NOMO-1 treated with DMSO at 0.1 percent for 48 hours (cell line): ENCODE measurements around the gene ACER3.
"Not testable (repeated sequence)": the region's sequence is repeated elsewhere in the genome, so short reads cannot be mapped to it uniquely, and the experiment has no call there.

ENCODE experiments used
- DNase-seq: peaks from one replicate; lab custom pipeline; 2025; ENCODE audit not compliant: unreplicated experiment; lab: John Stamatoyannopoulos, UW

ACER3 gene

DNA sequence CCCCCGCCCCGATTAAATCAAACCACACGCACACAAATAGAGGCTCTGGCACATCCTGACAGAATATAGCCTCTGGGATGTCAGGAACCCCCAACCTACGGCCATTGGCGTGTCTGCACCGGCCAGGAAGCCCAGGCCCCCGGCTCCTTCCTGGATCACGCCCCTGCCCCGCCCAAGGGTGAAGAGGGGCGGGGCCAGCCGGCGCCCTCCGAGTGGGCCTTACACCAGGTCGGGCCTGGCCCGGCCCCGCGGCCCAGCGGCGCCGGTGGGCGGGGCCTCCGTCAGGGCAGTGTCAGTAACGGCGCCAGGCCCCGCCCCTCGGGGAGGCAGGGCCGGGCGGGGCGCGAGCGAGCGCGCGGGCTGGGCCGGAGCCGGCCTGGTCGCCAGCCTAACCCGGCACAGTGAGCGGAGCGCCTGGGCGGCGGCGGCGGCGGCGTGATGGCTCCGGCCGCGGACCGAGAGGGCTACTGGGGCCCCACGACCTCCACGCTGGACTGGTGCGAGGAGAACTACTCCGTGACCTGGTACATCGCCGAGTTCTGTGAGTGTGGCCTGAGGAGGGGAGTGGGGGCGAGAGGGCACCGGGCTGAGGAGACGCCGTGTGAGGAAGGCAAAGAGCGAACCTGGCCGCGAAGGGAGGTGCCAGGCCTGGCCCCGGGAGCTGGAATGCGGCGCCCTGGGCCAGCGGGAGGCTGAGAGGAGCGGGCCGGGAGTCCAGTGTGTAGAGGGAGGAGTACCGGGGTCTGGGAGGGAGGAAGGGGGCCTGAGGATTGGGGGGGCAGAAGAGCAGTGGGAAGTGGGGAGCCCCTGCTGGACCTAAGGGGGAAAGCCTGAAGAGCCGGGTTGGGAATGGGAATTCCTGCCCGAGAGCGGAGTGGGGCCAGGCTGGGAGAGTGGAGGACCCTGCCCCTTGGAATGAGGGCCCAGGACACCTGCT, at the start of gene ACER3:
TSS of gene ACER3 (plus strand) at position 380 of the 937 bp plus-strand sequence. CDS start at position 439, 59 bp downstream.
- DNase-seq: peak; percentile 82

DNA sequence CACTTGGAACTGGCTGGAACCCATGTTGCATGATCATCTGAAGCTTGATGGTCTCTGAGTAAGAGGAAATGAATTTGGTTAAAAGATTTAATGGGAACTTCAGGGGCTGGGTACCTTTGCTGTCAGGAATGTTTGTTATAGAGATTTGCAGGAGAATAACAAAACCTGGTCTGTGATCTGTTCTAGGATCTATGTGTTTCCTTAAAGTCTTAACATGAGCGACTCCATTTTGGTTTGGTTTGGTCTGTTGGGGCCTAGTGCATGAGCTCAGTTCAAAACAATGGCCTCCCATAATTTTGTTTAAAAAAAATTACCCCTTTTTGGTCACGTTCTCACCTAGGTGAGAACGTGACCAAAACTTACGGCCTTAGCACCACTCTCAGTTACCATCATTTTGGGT, 49.5 kb upstream of the ACER3 start:
- no peak for DNase-seq

DNA sequence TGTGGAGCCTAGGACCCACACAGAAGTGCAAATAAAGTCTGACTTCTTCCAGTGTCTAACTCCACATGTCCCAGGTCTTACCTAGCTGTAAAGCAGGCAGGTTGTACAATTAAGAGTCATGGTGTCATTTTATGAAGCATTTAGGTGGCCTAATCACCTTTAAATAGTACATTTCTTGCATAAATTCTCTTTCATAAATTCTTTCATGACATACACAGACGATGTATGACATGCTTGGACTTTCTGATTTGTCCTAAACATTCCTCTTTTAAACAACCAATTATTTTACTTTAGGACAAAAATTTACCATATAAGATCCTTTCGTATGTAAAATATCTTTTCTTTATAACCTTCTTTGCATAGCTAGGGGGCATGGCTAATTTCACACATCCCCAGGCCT, 46.3 kb upstream of the ACER3 start:
- no peak for DNase-seq

DNA sequence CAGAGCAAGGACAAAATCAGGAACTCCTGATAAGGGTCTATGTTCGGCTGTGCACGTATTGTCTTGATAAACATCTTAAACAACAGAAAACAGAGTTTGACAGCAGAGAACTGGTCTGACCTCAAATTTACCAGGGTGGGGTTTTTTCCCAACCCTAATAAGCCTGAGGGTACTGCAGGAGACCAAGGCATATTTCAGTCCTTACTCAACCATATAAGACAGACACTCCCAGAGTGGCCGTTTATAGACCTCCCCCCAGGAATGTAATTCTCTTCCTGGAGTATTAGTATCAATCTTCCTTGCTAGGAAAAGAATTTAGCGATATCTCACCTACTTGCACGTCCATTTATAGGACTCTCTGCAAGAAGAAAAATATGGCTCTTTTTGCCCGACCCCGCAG, 45.0 kb upstream of the ACER3 start:
- DNase-seq: not testable (repeated sequence)

DNA sequence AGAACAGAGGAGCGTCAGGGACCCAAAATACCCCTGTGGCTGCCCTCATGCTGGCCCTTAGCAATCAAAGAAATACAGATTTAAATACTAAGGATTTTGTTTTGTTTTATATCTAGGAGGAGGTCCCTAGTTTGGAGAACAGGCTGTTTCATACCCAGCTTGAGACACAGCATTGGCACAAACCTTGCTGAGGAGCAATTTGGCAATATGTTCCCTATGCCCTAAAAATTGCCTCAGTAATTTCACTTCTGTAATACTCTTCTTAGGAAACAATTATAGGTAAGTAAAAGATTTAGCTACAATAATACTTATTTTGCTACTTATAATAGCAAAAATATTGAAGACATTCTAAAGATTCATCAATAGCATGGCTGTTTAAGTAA, 40.5 kb upstream of the ACER3 start:
- peak; percentile 27 for DNase-seq

DNA sequence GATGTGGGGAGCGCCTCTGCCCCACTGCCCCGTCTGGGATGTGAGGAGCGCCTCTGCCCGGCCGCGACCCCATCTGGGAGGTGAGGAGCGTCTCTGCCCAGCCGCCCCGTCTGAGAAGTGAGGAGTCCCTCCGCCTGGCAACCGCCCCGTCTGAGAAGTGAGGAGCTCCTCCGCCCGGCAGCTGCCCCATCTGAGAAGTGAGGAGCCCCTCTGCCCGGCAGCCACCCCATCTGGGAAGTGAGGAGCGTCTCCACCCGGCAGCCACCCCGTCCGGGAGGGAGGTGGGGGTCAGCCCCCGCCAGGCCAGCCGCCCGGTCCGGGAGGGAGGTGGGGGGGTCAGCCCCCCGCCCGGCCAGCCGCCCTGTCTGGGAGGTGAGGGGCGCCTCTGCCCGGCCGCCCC, 39.3 kb upstream of the ACER3 start:
- DNase-seq: not testable (repeated sequence)

DNA sequence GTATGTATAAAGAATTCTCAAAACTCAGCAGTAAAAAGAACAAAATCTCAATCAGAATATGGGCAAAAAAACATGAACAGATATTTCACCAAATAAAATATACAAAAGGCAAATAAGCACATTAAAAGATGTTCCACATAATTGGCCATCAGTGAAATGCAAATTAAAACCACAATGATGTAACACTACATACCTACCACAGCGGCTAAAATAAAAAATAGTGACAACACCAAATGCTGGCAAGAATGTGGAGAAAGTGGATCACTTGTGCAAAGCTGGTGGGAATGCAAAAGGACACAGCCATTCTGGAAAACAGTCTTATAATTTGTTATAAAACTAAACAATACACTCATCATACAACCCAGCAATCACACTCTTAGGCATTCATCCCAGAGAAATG, 38.3 kb upstream of the ACER3 start:
- no peak for DNase-seq

DNA sequence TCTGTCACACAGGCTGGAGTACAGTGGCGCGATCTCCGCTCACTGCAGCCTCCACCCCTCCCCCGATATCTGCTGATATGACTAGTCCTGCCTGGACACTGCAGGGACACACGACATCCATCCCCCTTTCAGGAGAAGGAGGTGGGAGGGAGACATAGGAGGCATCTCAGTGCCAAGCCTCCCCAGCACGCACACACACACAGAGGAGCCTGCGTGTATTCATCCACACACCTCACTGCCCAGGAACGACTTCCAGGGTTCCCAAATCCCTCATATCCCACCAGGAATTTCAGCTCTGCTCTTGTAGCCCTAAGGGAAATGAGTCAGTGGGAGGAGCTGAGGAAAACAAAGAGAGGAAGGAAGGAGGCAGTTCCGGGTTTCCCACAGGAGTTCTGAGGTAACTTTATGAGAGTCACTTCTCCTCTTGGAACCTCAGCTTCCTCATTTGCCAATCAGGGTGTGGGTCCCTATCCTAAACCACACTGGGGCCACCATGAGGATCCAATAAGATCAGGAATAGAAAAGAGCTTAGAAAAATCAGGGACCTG, 37.2 kb upstream of the ACER3 start:
- DNase-seq: no peak

DNA sequence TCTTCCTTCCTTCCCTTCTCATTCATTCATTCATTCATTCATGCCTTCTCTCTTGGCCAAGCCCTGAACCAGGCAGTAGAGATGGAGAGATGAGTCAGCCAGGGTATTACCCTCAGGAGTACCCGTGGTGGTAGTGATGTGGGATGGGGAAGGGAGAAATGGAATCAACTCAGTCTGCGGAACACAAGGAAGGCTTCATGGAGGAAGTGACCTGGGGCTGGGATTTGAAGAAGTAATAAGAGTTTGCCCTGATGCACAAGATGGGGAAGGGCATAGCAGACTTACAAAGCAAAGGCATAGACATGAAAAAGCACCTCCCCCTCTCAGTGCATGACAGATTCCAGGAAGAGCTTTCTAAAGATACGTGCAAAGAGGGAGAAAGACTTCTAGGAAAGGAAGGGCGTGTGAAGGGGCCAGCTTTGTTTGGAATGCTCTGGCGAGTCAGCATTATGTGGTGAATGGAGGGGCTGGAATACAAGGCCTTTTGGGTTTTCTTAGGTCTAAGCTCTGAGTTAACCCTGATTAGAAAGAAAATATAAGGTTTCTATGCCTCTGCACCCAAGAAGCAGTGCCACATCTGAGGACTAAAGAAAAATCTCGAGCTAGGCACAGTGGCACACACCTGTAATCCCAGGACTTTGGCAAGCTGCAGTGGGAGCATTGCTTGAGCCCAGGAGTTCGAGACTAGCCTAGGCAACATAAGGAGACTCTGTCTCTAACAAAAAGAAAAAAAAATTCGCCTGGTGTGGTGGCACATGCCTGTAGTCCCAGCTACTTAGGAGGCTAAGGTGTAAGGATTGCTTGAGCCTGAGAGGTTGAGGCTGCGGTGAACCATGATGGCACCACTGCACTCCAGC, 36.4 kb upstream of the ACER3 start:
- DNase-seq: no peak

DNA sequence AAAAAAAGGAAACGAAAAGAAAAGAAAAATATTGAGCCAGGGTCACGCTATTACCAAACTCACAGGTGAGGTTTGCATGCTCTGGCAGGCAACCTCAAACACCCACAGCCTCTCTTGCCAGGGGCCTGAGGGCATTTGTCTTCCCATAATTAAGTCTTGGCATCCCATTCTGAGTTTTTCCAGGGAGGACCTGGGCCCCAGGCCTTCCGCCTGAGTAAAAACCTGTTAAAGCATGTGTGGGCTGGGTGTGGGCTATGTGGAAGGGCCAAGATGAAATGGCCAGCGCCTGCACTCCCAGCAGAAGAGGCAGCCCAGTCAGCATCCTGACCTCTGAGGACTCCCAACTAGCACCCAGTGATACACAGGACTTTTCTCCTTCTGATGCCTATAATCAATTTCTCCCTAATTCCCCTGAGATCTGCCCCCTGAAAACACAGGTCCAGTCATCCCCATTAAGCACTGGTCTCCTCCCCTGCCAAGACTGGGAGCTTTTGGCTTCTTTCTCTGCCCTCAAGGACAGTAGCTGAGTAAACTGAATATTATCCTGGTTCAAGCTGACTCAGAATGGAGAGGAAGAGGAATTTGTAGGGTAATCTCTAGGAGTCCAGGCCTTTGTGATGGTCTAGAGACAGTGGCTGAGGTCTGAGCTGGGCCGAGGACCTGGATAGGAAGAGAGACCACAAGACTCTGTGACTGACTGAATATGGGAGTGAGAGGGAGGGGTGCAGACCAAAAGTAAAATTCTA, 35.6 kb upstream of the ACER3 start:
- no peak for DNase-seq

DNA sequence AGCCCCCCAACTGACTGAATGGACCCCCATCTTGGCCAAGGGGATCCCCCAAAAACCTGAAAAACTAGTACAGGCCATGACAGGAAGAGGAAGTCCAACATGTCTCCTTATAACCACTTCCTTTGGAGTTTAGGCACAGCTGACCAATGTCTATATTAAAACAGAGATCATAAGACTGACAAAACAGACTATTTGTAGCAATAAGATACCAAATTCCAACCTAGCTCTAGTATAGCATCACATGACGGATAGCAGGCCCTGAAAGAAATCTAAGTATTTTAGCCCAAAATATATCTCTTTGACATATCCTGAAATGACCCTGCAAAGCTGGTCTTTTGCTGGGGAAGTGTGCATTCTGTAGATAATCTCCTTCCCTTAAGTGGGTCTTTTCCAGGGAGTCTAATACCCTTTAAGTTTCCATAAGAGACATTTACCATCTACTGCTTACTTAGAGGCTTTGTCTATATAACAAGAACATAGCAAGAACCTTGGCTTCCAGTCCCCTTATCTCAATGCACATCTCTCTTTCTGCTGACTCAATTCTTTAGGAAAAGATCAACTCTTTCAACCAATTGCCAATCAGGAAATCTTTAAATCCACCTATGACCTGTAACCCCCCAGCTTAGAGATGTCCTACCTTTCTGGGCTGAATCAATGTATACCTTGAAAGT, 34.9 kb upstream of the ACER3 start:
- DNase-seq: no peak

DNA sequence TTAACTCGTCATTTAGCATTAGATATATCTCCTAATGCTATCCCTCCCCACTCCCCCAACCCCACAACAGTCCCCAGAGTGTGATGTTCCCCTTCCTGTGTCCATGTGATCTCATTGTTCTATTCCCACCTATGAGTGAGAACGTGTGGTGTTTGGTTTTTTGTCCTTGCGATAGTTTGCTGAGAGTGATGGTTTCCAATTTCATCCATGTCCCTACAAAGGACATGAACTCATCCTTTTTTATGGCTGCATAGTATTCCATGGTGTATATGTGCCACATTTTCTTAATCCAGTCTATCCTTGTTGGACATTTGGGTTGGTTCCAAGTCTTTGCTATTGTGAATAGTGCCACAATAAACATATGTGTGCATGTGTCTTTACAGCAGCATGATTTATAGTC, 34.2 kb upstream of the ACER3 start:
- DNase-seq: not testable (repeated sequence)

DNA sequence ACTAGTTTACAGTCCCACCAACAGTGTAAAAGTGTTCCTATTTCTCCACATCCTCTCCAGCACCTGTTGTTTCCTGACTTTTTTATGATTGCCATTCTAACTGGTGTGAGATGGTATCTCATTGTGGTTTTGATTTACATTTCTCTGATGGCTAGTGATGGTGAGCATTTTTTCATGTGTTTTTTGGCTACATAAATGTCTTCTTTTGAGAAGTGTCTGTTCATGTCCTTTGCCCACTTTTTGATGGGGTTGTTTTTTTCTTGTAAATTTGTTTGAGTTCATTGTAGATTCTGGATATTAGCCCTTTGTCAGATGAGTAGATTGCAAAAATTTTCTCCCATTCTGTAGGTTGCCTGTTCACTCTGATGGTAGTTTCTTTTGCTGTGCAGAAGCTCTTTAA, 33.7 kb upstream of the ACER3 start:
- not testable (repeated sequence) for DNase-seq

DNA sequence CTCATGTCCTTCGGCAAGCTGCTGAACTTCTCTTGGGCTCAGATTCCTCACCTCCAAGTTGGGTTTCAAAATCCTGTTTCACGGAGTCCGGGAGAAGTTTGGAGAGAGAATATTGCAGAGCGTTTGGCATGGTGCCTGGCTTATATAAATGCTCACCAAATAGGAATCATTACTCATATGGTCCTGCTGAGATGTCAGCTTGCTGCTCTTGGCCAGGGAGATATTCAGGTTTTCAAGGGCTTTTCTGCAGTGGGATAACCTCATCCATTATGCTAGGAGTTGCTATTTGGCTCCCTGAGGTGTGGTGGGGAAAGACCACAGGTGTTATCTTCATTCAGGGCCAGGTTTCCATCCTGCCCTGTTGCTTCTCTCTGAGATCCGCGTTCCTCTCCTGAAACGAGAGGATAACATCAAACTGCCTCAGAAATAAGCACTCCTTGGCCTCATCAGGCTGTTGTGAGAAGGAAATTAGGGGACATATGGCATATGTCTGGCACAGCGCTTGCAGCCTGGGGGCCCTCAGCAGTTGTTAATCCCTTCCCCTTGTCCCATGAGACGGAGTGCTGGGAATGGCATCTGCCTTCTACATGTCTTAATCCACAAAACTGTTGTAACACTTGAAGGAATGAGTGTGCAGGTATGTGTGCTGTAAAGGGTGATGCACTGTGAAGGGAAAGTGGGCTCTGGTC, 29.9 kb upstream of the ACER3 start:
- no peak for DNase-seq

DNA sequence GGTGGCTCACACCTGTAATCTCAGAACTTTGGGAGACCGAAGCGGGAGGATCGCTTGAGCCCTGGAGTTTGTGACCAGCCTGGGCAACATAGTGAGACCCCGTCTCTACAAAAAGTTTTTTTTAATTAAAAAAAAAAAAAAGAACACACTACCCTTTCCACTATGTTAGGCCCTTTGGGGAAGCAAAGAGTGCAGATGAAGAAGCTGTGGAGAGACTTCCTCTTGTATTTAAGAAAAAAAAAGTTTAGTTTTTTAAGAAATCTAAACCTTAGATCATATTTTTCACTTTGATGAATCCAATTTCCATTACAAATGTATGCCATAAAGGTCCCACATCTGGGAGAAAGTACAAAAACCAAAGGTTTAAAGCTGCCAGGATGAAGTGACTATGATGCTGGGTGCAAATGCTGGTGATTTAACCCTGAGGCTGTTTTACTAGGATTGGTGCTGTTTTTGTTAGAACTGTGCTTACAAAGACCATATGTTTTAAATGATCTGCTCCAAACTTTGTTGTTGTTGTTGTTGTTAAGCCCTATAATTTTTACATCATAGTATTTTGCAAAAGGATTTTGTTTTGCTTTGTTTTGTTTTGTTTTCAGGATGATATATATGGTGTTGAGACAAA, 28.9 kb upstream of the ACER3 start:
- DNase-seq: no peak

DNA sequence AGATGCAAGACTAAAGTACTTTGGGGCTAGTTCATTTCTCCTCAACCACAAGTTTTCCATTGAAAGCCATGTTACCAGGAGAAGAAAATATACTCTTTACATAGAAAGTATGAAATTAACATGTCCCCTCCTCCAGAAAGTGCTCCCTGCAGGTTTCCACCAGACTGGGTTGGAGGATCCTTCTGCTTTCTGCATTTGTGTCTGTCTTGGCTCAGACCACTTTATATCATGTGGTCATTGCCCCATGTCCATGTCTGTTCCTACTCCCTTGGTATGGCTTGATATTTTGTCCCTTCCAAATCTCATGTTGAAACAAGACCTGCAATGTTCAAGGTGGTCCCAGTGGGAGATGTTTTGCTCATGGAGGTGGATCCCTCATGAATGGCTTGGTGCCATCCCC, 28.4 kb upstream of the ACER3 start:
- no peak for DNase-seq

DNA sequence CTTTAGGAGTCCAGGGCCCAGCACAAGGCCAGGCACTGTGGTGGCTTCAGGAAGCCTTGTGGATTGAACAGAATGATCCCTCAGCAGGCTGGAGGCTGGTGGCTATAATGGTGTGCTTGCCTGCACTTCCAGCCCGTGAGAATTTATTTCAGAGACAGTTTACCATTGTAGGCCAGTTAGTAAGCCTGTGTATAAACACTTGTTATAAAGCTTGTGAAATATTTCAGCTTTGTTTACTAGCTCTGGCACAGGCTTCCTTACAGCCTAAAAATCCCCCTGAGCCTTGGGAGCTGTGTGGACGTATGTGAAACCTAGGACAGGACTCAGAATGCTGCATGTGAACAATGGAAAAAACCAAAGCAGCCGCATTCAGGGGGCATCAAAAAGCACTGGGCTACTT, 26.6 kb upstream of the ACER3 start:
- no peak for DNase-seq

DNA sequence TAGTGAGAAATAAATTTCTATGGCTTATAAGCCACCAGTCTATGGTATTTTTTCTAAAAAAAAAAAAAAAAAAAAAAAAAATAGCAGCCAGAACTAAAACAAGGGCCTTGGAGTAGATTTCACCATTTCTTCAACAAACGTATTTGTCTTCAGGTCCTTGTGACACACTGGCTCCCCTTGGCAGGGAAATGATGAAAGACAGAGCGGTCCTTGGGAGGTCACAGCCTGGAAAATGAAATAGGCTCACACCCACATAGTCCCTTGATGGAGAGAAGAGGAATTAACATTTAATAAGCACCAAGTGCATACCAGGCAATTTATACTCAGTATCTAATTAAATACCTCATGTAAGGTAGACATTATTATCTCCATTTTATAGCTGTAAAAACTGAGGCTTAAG, 25.7 kb upstream of the ACER3 start:
- no peak for DNase-seq

DNA sequence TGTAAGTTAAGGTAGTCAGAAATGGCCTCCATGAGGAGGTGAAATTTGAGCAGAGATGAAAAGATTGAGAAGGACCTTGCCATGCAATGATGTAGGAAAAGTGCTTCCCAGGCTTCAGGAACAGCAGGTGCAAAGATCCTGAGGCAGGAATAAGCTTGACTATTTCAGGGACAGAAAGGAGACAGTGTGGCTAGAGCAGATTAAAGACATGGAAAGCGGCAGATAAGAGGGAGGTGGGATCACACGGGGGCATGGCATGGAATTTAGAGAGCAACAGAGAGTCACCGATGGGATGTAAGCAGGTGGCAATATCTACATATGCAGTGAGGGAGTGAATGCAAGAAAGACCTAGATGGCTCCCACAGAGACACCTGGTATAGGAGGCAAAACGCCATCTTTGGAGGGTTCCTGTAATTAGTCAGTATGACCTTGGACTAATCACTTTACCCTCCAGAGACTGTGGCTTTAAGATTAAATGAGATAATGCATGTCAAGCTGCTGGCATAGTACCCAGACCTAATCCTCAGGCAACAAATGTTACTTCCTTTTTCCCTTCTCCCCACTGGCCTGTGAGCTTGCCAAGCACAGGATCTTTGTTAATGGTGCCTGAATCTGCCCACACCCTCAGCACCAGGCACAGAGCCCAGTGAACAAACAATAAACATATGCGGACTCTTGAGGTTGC, 24.6 kb upstream of the ACER3 start:
- no peak for DNase-seq
